ENCODE results near the gene TMOD2. TPM values are rescaled to one million over a fixed set of nuclear protein-coding genes. Genes with fewer than 3 reads are reported as not detected.

Gene TMOD2
- total RNA-seq, 2 donors from 2014 or later: 2.4 to 8.9 TPM

- WGBS: 77% methylated on average over 4 of the region's 4 CpGs
- Histone ChIP-seq H3K27ac (no peak overlapping the region), H3K4me3 (no peak overlapping the region), H3K36me3 (no peaks in the 10 kb centered on the region), H3K27me3 (replicated peaks; ENCODE audit: insufficient read depth) (no peaks in the 10 kb centered on the region), H3K9me3 (no peaks in the 10 kb centered on the region), H3K4me1 (replicated peaks) (no peaks in the 10 kb centered on the region)
- intact Hi-C loops (cut with DNase I): no loop called here
- TF ChIP-seq, protein P1, sequence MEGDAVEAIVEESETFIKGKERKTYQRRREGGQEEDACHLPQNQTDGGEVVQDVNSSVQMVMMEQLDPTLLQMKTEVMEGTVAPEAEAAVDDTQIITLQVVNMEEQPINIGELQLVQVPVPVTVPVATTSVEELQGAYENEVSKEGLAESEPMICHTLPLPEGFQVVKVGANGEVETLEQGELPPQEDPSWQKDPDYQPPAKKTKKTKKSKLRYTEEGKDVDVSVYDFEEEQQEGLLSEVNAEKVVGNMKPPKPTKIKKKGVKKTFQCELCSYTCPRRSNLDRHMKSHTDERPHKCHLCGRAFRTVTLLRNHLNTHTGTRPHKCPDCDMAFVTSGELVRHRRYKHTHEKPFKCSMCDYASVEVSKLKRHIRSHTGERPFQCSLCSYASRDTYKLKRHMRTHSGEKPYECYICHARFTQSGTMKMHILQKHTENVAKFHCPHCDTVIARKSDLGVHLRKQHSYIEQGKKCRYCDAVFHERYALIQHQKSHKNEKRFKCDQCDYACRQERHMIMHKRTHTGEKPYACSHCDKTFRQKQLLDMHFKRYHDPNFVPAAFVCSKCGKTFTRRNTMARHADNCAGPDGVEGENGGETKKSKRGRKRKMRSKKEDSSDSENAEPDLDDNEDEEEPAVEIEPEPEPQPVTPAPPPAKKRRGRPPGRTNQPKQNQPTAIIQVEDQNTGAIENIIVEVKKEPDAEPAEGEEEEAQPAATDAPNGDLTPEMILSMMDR (IDR thresholded peaks at IDR 0.05): no peak
- TF ChIP-seq POLR2A (IDR thresholded peaks at IDR 0.05) (no peak), POLR2AphosphoS5 (IDR thresholded peaks at IDR 0.05) (no peak)
- no peak for DNase-seq (ENCODE audit: low spot score)
Measured at GRCh38 chr15:51756482-51756881, 5.1 kb downstream of the TMOD2 start.

DNA sequence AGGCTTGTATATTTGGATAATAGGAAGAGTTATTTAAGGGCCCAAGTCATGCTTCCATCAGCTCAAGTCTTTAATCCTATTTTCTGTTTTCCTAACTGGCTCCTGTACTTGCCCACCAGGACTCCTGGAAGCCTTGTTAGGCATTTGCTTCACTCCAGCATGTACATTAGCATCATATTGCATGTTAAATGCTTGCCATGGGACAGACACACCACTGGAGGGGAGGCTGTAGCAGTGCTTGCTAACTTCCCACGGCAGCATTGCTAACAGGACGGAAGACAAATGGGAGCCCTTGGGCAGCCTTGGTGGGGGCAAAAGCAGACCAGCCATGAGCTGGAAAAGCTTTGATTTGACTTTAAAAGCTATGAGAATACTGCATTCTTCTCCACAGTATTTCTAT is 6.1 kb downstream of the TMOD2 start:
- Histone ChIP-seq H3K4me3 (no peak overlapping the region), H3K36me3 (no peaks in the 10 kb centered on the region), H3K27ac (no peak overlapping the region), H3K27me3 (replicated peaks; ENCODE audit: insufficient read depth) (no peaks in the 10 kb centered on the region), H3K4me1 (replicated peaks) (no peaks in the 10 kb centered on the region), H3K9me3 (no peaks in the 10 kb centered on the region)
- WGBS: 82% methylated on average over 2 of the region's 2 CpGs
- no peak for DNase-seq (ENCODE audit: low spot score)
- TF ChIP-seq, protein P1 (IDR thresholded peaks at IDR 0.05): no peak
- TF ChIP-seq POLR2A (IDR thresholded peaks at IDR 0.05): no peak
- TF ChIP-seq POLR2AphosphoS5 (IDR thresholded peaks at IDR 0.05): no peak
- intact Hi-C loops (cut with DNase I): no loop called here

GRCh38 chr15:51758645-51759044 is 7.2 kb downstream of the TMOD2 start:
- no peak overlapping the region for H3K4me3 ChIP-seq
- intact Hi-C loops (cut with DNase I): no loop called here
- DNase-seq (ENCODE audit: low spot score): no peak
- no peak overlapping the region for H3K27ac ChIP-seq
- H3K4me1 ChIP-seq (replicated peaks): no peaks in the 10 kb centered on the region
- WGBS: 37% methylated on average over 1 of the region's 1 CpG
- TF ChIP-seq POLR2AphosphoS5 (IDR thresholded peaks at IDR 0.05) (no peak), POLR2A (IDR thresholded peaks at IDR 0.05) (no peak)
- TF ChIP-seq, protein P1 (IDR thresholded peaks at IDR 0.05): no peak
- no peaks in the 10 kb centered on the region for H3K9me3 ChIP-seq
- no peaks in the 10 kb centered on the region for H3K27me3 ChIP-seq (replicated peaks; ENCODE audit: insufficient read depth)
- H3K36me3 ChIP-seq: no peaks in the 10 kb centered on the region

- WGBS: 63% methylated on average over 3 of the region's 3 CpGs
- no peaks in the 10 kb centered on the region for H3K9me3 ChIP-seq
- no peaks in the 10 kb centered on the region for H3K4me1 ChIP-seq (replicated peaks)
- H3K4me3 ChIP-seq: no peak overlapping the region
- no peak overlapping the region for H3K27ac ChIP-seq
- H3K27me3 ChIP-seq (replicated peaks; ENCODE audit: insufficient read depth): no peaks in the 10 kb centered on the region
- no peak for DNase-seq (ENCODE audit: low spot score)
- TF ChIP-seq, protein P1 (IDR thresholded peaks at IDR 0.05): no peak
- TF ChIP-seq POLR2AphosphoS5 (IDR thresholded peaks at IDR 0.05): no peak
- TF ChIP-seq POLR2A (IDR thresholded peaks at IDR 0.05): no peak
- H3K36me3 ChIP-seq: no peaks in the 10 kb centered on the region
- intact Hi-C loops (cut with DNase I): no loop called here
Measured at GRCh38 chr15:51759557-51760070, 8.2 kb downstream of the TMOD2 start.

DNA sequence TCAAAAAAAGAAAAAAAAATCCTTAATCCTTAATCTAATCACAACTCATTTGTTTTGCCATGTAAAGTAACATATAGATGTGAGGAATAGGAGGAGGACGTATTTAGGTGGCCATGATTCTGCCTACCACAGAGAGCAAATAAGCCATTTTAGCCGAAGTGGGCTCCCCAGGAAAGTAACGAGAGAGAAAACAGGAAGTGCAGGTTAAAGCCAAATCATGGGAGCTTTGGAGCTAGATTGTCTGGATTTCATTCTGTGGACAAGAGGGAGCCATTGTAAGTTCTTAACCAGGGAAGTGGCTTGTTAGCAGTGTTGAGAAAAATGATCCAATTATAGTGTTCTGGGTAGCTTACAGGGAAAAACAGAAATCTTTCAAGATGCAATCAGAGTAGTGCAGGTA is 9.4 kb downstream of the TMOD2 start:
- intact Hi-C loops (cut with DNase I): no loop called here
- no peaks in the 10 kb centered on the region for H3K27me3 ChIP-seq (replicated peaks; ENCODE audit: insufficient read depth)
- no peak overlapping the region for H3K4me3 ChIP-seq
- TF ChIP-seq POLR2A (IDR thresholded peaks at IDR 0.05) (no peak), POLR2AphosphoS5 (IDR thresholded peaks at IDR 0.05) (no peak)
- TF ChIP-seq, protein P1 (IDR thresholded peaks at IDR 0.05): no peak
- H3K9me3 ChIP-seq: no peaks in the 10 kb centered on the region
- no peaks in the 10 kb centered on the region for H3K36me3 ChIP-seq
- no peak for DNase-seq (ENCODE audit: low spot score)
- H3K27ac ChIP-seq: no peak overlapping the region
- no peaks in the 10 kb centered on the region for H3K4me1 ChIP-seq (replicated peaks)
- WGBS: 65% methylated on average over 3 of the region's 3 CpGs
